SK-N-MC (cell line): ENCODE results near the gene DTNBP1.

Experiments used
- EZH2 ChIP-seq: fragments of 200-600 bp; sonication (generic); IDR thresholded peaks from one replicate; pipeline ENCODE4 v1.6.1; 2017; ENCODE audit warnings: antibody characterized with exemption
- FOXP2 ChIP-seq: optimal IDR thresholded peaks from 2 replicates; pipeline ENCODE3; 2011; ENCODE audit warnings: mild to moderate bottlenecking, moderate library complexity; ENCODE audit not compliant: insufficient read depth; ENCODE audit errors: extremely low read length, control extremely low read depth
- POLR2AphosphoS5 ChIP-seq: IDR thresholded peaks from 2 replicates; pipeline ENCODE4 v1.6.1; 2012; ENCODE audit warnings: mild to moderate bottlenecking, low read depth, low read length, borderline replicate concordance

DNA sequence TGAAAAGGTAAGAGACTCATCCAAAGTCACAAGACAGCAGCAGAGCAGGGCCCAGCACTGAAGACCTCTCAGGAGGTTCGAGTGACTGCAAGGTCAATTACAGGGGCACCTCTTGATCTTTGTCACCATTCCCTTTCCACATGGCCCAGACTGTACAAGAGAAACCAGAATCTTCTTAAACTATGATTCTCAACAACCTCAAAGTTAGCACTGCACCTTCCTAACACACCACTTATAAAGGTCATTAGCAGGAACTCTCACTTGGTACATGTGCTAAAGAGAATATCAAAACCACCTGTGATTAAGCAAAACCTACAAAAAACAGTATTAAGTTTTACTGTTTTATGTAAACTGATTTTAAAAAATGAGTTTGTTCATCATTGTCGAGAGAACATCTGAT, 70.2 kb downstream of the DTNBP1 start:
- no peak for TF ChIP-seq EZH2
- no peak for TF ChIP-seq POLR2AphosphoS5
- TF ChIP-seq FOXP2: no peak
